ENCODE measurements around the gene ADAMTS16.

Gene ADAMTS16

DNA sequence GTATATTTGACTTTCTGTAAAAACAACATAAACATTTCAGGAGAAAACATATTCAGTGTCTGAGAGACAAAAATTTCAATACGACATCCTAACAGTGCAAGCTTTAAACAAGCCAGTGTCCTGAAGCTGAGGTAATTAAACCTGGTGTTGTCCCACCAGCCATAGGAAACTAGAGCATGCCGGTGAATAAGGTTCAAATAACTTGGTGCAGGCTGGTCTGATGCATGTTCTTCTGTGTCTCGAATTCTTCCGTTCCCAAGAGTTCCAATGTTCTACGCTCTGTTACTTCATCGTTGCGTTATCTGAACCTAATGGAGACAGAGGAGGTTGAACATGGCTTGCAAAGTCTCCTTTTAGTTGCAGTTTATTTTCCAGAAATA is 48.9 kb downstream of the ADAMTS16 start:
- DNase-seq = no peak

DNA sequence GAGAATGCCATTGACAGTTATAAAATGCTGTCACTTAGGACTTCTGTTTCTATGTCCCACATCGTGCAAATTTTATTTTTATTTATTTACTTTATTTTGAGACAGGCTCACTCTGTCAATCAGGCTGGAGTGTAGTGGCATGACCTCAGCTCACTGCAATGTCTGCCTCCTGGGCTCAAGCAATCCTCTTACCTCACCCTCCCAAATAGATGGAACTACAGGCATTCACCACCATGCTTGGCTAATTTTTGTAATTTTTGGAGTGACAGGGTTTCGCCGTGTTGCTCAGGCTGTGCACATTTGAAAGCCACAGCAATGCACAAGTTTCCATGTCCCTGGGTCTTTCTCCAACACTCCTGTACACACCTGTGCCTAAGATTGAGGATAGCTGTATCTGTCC is 51.8 kb downstream of the ADAMTS16 start:
- DNase-seq = no peak

- no peak for DNase-seq
Observed at GRCh38 chr5:5192681-5193080, 52.6 kb downstream of the ADAMTS16 start.

DNA sequence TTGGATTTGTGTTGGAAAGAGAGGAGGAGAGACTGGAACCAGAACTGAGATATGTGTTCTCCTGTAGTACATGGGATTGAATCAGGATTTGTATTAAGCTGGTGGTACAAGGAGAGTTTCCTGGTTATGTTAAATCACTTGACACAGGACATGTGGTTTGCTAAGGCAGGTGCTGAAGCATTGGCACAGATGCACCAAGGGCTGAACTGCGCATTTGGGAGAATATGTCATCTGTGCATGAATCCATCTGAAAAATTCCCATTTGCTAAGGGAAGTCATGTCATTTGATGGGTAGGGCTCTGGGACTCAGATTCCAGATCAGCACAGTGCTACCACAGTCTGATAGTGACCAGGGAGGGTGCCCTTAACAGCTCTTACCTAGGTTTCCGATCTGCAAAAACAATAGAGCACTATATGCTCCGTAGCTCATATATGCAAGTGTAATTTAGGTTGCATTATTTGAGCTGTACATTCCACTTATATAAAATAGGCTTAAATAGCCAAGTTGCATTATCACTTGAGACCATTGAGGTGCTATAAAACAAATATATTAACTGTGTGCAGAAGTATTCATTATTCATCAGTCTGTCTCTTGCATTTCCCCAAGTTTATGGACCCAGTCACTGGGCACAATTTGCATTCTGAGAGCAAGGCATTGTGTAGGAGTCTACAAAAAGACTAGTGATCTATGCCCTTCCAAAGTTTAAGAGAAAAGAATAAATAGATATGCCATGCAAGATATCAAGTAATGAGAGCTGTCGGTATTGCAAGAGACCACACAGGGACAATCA is 55.2 kb downstream of the ADAMTS16 start:
- DNase-seq = no peak

- DNase-seq = no peak
Observed at GRCh38 chr5:5198135-5198534, 58.0 kb downstream of the ADAMTS16 start.

DNA sequence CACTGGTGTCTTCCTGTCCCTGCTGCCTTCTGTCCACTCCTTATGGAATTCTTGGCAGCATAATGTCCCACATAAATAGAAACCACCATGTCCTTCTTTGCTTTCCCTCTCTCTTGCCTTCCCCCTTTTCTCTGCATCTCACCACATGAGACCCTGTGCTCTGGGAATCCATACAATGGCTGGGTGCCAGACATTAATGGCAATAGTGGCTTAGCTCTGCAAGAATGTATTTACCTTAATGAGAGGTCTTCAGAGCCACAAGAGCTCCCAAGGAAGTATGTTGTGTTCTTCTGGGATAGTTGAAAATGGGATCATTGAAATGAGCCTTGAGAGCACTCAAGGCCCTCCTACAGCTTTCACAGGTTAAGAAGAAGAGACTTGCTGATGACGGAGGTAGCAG is 58.7 kb downstream of the ADAMTS16 start:
- no peak for DNase-seq

GRCh38 chr5:5199495-5199894 is 59.4 kb downstream of the ADAMTS16 start:
- DNase-seq = no peak

DNA sequence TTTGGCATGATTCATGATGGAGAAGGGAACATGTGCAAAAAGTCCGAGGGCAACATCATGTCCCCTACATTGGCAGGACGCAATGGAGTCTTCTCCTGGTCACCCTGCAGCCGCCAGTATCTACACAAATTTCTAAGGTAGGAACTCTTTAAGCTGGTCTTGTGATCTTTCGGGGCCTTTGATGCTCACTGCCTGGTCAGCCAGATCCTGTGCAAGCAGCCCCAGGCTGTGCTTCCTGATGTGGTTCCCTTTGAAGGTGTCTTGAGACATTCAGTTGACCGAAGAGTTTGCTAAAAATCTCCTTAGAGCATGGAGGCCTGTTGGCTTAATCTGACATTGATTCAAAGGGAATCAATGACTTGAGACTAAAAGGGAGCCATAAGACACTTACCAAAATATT is 60.0 kb downstream of the ADAMTS16 start:
- DNase-seq = no peak

DNA sequence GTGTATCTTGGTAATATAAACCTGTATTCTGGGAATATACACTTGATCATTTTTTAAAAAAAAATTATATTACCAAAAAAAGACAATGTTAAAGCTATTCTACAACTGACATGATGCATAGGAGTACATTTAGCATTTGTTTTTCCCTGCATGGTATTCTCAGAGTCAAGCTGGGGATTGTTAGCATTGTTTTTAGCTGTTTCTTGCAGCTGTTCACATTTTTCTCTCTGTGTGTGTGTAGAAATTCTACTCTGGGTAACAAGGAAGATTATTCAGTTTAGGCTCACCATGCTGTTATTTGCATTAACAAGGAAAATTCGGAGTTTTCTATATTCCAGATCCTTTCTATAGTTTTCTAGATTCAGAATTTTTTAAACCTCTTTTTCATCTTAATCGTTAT is 62.2 kb downstream of the ADAMTS16 start:
- DNase-seq = no peak

DNA sequence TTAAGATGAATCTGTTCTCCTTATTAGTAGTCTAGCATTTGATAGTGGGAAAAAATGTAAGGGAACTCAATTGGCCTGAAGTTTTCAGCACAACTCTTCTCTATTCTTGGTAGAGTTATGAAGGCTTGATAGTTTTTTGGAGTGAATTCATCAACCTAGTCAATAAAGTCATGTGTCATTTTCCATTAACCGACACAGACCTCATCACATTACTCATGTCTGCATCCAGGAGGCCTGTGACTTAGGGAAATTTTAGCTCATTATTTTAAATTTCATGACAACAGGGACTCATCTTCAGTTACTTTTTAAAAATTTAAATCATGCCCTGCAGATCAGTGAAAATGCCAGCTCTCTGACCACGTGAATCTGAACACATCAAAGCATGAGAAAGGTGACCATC is 63.3 kb downstream of the ADAMTS16 start:
- DNase-seq = no peak

DNA sequence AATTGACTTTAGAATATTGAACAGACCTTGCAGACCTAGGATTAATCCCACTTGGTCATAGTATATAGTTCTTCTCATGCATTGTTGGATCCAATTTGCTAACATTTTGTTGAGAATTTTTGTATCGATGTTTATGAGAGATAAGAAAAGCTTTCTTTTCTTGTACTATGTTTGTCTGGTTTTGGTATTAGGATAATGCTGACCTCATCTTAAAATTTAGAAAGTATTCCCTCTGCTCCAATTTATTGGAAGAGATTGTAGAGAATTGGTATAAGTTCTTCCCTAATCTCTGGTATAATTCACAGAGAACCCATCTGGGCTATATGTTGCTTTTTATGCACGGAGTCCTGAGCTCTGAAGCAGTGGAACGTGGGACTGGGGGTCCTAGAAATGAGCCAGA is 67.7 kb downstream of the ADAMTS16 start:
- DNase-seq = no peak

DNA sequence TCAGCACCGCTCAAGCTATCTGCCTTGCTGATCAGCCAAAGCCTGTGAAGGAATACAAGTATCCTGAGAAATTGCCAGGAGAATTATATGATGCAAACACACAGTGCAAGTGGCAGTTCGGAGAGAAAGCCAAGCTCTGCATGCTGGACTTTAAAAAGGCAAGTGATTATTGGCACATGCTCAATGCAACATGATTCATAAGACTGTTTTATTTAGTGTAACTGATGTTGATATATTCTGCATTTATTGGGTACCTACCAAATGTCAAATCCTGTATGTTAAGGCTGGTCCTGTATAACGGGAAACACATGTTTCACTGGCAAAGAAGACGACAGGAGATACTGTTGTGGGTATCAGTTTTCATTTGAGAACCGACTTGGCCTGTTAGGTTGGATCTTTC is 69.0 kb downstream of the ADAMTS16 start:
- peak in 1 of 2 experiments; percentile 51 for DNase-seq

DNA sequence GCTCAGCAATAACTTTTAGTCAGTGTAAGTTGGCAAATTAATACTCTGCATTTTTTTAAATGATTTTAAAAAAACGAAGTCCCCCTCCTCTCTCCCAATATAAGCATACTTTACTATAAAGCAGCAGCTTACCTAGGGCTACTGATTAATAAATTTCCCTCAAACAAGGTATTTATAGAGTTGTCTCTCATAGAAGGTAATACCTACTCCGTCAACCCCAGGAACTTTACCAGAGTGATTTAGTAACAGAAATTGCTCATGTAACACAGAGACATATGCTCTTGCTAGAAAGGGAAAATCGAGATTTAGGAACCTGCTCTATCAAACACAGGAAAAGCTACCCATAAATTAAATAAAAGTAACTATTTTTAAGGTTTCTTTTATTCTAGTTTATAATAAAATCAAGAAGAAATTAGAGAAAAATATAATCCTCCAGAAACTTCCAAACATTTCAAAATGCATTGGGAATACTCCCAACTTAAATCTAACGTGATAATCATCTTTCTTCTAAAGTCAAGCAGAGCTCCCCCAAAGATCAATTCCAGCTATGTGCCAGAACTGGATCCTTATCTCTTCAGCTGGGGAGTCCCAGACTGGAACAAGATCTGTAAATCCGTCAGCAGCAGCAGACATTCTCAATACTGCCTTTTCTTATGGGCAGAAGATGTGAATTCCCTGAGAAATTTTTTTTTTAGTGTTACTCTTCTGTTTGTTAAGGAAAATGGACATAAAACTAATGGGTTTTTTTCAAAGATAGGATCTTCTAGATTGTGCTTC is 69.6 kb downstream of the ADAMTS16 start:
- DNase-seq = no peak

DNA sequence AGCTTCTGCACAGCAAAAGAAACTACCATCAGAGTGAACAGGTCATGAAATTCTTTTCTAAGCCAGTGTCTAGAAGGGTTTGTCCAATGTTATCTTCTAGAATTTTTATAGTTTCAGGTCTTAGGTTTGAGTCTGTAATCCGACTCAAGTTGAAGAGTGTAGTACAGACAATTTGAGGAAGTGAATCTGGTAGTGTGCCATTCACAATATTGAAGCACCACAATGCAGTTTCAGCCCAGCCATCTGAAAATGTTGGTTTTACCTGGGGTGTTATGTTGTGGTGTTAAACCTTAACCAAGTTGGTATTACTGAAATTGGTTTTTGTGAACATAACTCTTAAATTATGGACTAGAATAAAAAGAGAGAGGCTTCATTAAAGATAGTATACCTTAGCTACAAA is 77.2 kb downstream of the ADAMTS16 start:
- no peak for DNase-seq

DNA sequence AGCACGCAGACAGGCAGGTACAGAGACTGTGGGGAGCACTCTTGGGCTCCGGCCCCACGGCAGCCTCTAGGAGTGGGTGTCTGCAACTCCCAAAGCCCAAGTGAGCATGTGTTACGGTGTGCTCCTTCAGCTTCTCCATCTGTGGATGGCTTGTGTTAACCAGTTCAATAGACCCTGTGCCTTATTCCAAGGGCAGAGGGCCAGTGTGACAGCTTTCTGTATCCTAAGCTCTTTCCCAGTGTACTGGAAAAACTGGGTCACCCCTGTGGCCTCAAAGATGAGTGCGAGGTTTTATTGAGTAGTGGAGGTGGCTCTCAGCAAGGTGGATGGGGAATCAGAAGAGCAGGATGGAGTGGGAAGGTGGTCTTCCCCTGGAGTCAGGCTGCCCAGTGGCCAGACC is 78.3 kb downstream of the ADAMTS16 start:
- peak; percentile 82 to 87 for DNase-seq

DNA sequence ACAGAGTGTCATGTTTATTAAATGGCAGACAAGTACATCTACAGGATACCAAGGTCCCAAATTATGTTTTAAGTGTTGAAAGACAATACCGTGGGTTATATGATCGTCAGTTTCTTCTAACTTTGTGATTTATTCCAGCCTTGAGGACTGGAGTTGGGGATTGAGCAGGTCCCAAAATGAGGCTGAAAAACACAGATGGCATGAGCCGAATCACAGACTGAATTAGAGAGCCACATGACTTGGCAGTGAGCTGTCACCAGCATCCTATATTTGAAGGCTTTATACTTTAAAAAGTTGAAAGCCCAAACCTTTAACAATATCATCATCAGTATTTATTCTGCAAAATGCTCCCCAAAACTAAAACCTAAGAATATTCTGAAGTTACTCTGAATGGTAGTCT is 79.4 kb downstream of the ADAMTS16 start:
- DNase-seq = peak in 1 of 2 experiments; percentile 59

- DNase-seq = peak in 1 of 2 experiments; percentile 23
Observed at GRCh38 chr5:5220901-5221631, 80.9 kb downstream of the ADAMTS16 start.

DNA sequence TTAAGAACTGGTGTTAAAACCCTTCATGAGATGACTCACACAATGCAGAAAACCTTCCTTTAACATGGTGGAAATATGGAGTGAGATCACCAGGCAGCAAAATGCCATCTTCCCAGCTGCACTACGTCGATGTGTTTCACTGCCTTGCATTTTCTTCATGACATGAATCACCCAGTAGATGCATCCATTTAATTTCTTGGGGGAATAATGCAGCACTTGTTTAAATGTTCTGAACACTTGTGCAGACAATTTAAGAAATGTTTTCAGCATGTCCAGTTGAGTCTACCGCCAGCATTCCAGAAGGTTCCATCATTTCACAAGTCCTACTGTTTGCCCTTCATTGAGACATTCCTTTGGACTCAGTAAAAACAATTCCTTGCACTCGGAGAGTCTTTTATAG is 81.6 kb downstream of the ADAMTS16 start:
- no peak for DNase-seq

- DNase-seq = no peak
Observed at GRCh38 chr5:5231576-5231975, 91.4 kb downstream of the ADAMTS16 start.

- DNase-seq = no peak
Observed at GRCh38 chr5:5234912-5235311, 94.8 kb downstream of the ADAMTS16 start.

DNA sequence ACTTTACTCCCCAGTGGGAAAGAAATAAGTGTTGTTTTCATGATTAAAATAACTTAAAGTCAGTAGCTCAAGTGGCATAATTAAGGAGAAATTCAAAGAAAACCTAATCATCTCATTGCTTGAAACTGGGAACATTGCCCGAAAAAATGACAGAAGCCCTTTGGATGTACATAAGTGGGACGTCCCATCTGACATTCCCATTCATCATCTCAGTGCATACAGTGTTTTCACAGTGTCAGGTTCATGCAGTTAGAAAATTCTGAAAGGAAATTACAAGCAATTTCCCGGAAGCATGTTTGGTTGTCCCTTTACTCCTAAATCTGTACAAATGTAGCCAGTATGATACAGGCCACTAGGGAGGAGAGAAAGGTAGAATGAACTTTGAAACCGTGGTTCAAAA is 95.6 kb downstream of the ADAMTS16 start:
- DNase-seq = no peak

GRCh38 chr5:5239191-5239590 is 99.1 kb downstream of the ADAMTS16 start:
- no peak for DNase-seq

- no peak for DNase-seq
Observed at GRCh38 chr5:5240234-5240633, 100.1 kb downstream of the ADAMTS16 start.

DNA sequence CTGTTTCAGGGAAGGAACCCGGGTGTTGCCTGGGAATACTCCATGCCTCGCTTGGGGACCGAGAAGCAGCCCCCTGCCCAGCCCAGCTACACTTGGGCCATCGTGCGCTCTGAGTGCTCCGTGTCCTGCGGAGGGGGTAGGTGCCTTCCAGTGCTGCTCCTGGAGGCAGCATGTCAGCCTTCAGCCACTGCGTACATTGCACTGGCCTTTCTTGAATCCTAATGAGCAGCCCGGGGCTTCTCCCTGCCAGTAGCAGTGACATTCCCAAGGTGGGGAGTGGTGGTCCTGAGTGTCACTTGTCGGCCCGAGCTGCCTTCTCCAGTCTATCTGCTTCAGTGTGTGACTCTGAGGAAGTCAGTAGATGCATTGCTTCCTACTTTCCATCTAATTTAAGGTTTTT is 101.9 kb downstream of the ADAMTS16 start:
- DNase-seq = no peak
